ENCODE measurements around the gene IRGQ. TPM values are rescaled to one million over a fixed set of nuclear protein-coding genes. Genes with fewer than 3 reads are reported as not detected.
"Not testable (repeated sequence)": the region's sequence is repeated elsewhere in the genome, so short reads cannot be mapped to it uniquely, and the experiment has no call there.

Gene IRGQ
- total RNA-seq, 1 experiment from 2014 or later: 15.8 TPM

GRCh38 chr19:43575156-43575950 lies 20.6 kb downstream of the IRGQ start, which contains the start of the genes PINLYP and XRCC1:
Gene PINLYP (plus strand): TSS chr19:43575801. CDS start chr19:43577192, 1,391 bp downstream.
Gene XRCC1 (minus strand): TSS chr19:43575527. CDS start chr19:43575458, 69 bp downstream.
- peak; percentile 100 for DNase-seq (ENCODE audit: low read depth)

DNA sequence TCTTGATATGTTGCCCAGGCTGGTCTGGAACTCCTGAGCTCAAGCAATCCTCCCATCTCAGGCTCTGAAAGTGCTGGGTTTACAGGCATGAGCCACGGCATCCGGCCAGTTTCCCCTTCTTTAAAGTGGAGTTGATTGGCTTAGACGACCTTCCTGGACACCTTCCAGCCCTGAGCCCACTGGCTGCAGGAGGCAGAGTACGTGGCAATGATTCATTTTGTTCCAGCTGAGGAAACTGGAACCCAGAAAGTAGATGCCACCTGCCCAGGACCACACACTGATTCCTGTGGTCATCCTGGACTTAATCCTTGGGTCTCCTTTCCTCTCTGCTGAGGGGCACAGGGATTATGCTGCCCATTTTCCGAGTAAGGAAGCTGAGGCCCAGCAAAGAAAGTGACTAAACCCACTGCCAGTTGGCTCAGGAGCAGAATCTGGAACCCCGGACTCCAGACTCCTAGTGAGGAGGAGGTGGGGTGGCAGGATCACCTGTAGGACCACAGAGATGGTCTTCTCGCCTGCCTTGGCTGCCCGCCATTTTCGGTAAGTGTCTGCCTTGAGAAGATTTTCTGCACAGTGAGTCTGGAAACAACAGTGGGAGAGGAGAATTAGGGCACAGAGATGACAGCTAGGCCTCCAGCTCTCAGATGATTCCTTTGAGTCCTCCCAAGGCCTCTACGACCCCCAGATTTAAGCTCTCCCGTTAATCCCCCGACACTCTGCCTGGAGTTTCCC lies 21.3 kb downstream of the IRGQ start:
- DNase-seq (ENCODE audit: low read depth): peak; percentile 86

DNA sequence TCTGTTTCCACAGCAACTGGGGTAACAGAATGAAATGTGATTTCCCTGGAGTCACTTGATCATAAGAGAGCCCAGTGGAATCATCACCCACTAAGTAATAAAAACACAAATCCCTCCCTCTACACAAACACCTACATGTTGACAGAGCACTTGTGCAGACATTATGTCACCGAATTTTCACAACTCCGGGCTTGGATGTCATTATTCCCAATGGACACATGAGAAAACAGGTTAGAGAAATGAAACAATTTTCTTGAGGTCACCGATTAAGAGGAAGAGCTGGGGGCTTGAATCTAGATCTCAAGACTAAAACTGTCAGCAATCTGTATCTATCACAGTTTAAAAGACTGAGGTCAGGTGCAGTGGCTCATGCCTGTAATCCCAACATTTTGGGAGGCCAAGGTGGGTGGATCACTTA lies 23.8 kb downstream of the IRGQ start:
- DNase-seq (ENCODE audit: low read depth): no peak

- no peak for DNase-seq (ENCODE audit: low read depth)
These were observed 25.7 kb downstream of the IRGQ start for GRCh38 chr19:43570174-43570791.

DNA sequence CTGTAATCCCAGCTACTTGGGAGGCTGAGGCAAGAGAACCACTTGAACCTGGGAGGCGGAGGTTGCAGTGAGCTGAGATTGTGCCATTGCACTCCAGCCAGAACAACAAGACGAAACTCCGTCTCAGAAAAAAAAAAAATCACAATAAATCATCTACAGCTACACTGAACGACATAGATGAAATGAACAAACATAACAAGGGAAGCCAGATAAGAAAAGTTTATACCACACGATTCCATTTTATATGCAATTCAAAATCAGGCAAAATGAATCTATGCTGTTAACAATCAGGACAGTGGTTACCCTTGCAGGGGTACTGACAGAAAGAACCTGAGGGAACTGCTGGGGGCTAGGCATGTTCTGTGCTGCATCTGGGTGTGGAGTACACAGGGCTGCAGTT lies 26.3 kb downstream of the IRGQ start:
- DNase-seq (ENCODE audit: low read depth): no peak

GRCh38 chr19:43564800-43565199 lies 31.1 kb downstream of the IRGQ start:
- DNase-seq (ENCODE audit: low read depth): no peak

GRCh38 chr19:43563816-43564457 lies 32.0 kb downstream of the IRGQ start:
- no peak for DNase-seq (ENCODE audit: low read depth)

- DNase-seq (ENCODE audit: low read depth): peak; percentile 90
These were observed 33.2 kb downstream of the IRGQ start for GRCh38 chr19:43562698-43563241.

GRCh38 chr19:43562226-43562697 lies 33.7 kb downstream of the IRGQ start:
- DNase-seq (ENCODE audit: low read depth): no peak

DNA sequence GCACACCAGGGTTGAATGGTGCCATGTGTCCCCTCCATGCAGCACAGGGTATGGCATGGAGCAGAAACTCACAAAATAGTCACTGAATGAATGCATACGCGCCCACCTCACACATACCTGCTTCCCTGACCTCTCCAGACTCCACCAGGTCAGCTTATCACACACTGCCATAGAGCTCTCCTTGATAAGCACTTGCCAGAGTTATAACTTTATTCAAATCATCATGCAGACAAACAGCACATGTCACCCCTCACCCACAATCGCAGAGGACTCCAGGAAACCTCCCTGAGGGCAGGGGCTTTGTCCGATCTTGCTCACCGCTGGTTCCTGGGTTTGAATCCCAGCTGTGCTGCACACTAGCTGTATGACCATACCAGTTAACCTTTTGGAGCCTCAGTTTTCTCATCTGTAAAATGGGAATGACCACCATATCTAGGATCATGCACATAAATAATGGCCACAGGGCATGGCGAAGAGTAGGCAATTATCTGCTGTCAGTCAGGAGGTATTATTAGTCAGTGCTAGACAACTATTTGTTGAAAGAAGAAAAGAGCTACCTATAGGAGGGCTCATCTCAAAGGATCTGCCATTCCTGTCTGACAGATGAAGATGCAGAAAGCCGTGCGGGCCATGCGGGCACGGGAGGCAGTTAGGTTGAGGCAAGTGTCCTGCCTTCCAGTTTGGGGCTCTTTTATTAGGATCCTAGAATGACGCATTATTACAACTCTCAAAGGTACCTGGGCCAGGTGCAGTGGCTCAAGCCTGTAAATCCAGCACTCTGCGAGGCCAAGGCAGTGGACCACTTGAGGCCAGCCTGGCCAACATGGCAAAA lies 34.6 kb downstream of the IRGQ start:
- DNase-seq (ENCODE audit: low read depth): no peak

DNA sequence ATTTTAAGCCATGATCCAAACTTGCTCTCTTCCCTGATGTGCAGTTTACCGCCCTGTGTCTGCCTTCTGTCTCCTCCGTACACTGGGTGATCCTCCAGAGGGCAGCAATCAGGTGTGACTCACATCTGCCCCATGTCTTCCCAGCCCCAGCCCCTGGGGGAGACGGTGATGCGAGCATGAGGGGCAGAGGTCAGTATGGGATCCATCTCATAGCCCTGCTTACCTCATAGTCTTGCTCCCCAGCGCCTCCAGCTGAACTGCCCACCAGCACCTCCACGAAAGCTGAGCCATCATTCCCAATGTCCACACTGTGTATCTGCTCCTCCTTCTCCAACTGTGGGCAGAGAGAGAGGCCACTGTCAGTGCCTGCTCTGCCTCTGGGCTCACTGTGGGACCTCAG lies 35.2 kb downstream of the IRGQ start:
- DNase-seq (ENCODE audit: low read depth): peak; percentile 63

DNA sequence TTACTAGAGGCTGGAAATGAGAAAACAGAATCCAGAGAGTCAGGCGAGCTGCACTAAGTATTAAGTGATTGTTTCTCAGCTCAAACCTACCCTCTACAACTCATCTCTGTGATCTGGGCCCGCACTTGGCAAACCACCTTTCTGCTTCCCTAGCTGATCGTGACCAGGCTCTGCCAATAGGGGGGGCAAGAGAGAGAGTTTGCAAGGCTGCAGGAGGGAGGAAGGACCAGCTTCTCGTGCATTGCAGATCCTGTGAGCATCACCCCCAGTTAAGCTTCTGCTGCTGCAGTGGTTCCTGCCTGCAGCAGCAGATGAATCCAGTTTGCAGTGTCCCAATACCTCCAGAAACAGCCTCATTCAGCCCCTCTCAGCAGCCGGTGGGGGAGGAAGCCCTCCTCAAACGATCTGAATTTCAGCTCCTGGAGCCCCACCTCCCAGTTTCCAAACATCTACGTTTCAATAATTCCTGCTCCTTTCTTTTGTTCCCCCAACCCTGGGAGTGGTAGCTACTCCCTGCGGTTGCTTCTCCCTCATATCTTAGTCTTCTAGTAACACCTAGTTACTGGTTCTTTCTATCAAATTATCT lies 40.7 kb downstream of the IRGQ start:
- peak; percentile 69 for DNase-seq (ENCODE audit: low read depth)

DNA sequence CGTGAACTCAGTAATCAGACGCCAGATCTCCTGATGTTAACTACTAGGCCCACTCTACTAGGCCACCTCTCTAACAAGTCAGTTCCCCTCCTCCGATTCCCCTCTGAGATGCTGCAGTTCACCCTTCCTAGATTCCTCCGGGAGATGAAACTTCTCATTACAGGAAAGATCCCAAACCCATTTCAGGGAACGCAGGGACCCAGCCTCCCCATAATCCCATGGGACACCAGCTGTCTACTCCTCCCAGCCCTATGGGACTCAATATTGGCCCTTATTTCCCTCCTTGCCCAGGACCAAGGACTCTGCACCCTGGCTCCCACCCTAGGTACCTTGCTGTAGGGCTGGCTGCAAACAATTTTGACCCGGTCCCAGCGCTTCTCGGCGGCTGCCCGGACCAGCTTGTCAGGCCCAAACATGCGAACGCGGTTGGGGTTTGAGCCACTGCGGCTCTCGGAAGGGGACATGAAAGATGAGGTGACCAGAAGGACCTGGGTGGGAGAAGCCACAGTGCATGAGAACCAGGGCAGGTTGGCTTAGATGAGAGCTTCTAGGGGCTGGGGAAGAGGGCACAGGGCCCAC lies 41.5 kb downstream of the IRGQ start:
- DNase-seq (ENCODE audit: low read depth): no peak

DNA sequence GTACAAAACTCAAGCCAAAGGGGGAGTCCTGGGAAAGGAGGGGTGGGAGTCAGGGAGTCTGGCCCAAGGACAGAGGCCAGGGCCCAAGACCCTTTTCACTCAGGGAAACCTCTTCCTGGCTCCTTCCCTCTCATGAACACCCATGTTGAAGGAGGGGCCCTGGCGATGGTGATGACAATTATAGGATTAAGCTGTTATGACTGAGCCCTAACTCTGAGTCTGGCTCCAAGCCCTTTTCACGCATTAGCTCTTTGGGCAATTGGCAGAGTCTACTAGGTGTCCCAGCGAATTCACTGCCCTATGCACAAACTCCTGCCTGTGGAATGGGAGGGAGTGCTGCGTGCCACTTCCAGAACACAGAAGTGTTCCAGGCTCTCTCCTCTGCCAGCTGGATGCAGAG lies 42.3 kb downstream of the IRGQ start:
- no peak for DNase-seq (ENCODE audit: low read depth)

DNA sequence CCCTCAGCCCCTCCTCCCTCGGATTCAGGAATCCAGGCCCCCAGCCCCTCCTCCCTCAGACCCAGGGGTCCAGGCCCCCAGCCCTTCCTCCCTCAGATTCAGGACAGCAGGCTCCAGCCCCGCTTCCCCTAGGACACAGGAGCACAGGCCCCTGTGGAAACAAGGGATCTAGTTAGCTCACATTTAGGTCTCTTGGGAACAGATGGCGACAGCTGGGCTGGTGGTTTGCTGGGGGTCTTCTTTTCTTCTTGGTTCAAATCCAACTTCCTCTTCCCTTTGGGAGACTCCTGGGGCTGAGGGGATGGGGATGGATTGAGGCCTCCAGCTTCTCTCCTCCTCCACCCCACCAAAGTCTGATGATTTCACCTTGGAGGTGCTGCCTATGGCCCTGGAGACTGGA lies 43.3 kb downstream of the IRGQ start:
- DNase-seq (ENCODE audit: low read depth): no peak

DNA sequence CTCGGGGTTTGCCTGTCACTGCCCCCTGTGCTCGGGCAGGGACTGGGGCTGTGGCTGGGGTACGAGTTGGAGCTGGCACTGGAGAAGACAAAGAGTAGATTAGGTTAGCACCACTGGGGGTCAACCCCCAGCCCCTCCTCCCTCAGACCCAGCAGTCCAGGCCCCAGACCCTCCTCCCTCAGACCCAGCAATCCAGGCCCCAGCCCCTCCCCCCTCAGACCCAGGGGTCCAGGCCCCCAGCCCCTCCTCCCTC lies 43.8 kb downstream of the IRGQ start:
- no peak for DNase-seq (ENCODE audit: low read depth)

DNA sequence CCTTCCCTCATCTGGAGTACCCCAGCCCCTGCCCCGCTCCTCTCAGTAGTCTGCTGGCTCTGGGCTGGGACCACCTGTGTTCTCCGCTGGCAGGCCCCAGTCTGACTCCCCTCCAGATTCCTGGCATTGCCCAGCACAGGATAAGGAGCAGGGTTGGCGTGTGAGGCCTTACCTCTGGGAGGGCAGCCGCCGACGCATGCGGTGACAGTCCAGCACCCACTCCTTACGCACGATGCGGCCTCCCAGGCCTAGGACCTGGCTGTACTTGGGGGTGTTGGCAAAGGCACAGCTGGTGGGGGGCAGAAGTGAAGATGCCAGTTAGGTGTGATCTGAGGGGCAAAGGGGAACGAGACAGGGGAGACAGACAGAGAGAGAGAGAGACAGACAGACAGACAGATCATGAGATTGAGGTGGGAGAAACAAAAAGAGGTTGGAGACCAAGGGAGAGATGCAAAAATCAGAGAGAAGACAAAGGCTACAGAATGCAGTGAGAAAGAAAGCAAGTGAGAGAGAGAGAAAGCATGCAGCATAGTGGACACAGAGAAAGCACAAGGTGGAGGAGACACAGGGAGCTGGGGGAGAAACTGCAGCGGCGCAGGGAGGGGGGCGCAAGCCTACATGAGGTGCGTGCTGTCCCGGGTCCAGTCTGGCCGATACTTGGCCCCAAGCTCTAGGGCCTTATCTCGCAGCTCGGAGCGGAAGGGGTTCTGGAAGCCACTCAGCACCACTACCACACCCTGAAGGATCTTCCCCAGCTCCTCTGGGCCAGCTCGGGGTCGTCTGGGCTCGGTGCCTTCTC lies 44.3 kb downstream of the IRGQ start:
- no peak for DNase-seq (ENCODE audit: low read depth)

DNA sequence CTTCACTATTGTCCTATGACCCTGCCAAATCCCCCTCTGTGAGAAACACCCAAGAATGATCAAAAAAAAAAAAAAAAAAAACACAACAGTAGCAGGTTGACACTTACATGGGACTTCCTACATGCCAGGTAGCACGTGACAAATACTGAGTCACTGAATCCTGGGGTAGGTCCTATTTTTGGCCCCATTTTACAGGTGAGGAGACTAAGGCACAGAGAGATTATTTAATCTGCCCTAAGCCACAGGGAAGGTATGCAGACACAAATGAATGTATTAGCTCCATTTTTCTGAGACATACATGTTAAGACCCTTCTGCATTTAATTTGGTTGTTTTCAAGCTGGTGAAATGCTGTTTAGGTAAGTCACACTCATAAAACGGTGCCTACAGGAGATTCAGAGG lies 47.2 kb downstream of the IRGQ start:
- no peak for DNase-seq (ENCODE audit: low read depth)

DNA sequence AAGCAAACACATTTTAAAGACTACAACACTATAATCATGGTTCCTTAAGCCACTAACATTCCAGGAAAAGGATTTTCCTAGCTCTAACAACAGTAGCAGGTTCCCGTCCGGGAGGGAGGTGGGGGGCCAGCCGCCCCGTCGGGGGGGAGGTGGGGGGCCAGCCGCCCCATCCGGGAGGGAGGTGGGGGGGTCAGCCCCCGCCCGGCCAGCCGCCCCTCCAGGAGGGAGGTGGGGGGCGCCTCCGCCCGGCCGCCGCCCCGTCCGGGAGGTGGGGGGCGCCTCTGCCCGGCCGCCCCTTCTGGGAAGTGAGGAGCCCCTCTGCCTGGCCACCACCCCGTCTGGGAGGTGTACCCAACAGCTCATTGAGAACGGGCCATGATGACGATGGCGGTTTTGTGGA lies 48.0 kb downstream of the IRGQ start:
- not testable (repeated sequence) for DNase-seq (ENCODE audit: low read depth)
